Measurements from ENCODE around the gene MYBPH. TPM values are rescaled to one million over a fixed set of nuclear protein-coding genes. Genes with fewer than 3 reads are reported as not detected.

MYBPH gene
- total RNA-seq, 3 donors from 2014 or later: not detected

- ATAC-seq: no peak
These were observed 30.6 kb upstream of the MYBPH start for GRCh38 chr1:203206129-203206687.

GRCh38 chr1:203204756-203205155 lies 29.1 kb upstream of the MYBPH start:
- ATAC-seq (no peak), DNase-seq (no peak)

More at GRCh38 chr1:203206129-203206687, 30.6 kb upstream of the MYBPH start:
- no peaks in the 10 kb centered on the region for H3K9me3 ChIP-seq
- H3K4me1 ChIP-seq (ENCODE audit: low read depth): no peaks in the 10 kb centered on the region
- no peak overlapping the region for H3K4me3 ChIP-seq
- no peak for DNase-seq
- TF ChIP-seq CTCF (IDR thresholded peaks at IDR 0.05): no peak
- no peaks in the 10 kb centered on the region for H3K36me3 ChIP-seq (ENCODE audit: low read depth)
- intact Hi-C loops (cut with DNase I, micrococcal nuclease): no loop called here

GRCh38 chr1:203202431-203203245 lies 27.0 kb upstream of the MYBPH start:
- no peaks in the 10 kb centered on the region for H3K4me1 ChIP-seq (ENCODE audit: low read depth)
- DNase-seq (peak in 2 of 3 donors; percentile 35 to 38), ATAC-seq (peak; percentile 75)
- no peak overlapping the region for H3K4me3 ChIP-seq
- no peaks in the 10 kb centered on the region for H3K36me3 ChIP-seq (ENCODE audit: low read depth)
- intact Hi-C loops (cut with DNase I, micrococcal nuclease): no loop called here
- H3K9me3 ChIP-seq: no peaks in the 10 kb centered on the region
- no peak for TF ChIP-seq CTCF (IDR thresholded peaks at IDR 0.05)

More at GRCh38 chr1:203204756-203205155, 29.1 kb upstream of the MYBPH start:
- H3K9me3 ChIP-seq: no peaks in the 10 kb centered on the region
- H3K4me3 ChIP-seq: no peak overlapping the region
- no peak for TF ChIP-seq CTCF (IDR thresholded peaks at IDR 0.05)
- no peaks in the 10 kb centered on the region for H3K36me3 ChIP-seq (ENCODE audit: low read depth)
- intact Hi-C loops (cut with DNase I, micrococcal nuclease): no loop called here
- no peaks in the 10 kb centered on the region for H3K4me1 ChIP-seq (ENCODE audit: low read depth)

GRCh38 chr1:203201516-203202205 lies 26.0 kb upstream of the MYBPH start:
- Histone ChIP-seq H3K36me3 (ENCODE audit: low read depth) (no peaks in the 10 kb centered on the region), H3K4me3 (no peak overlapping the region), H3K4me1 (ENCODE audit: low read depth) (no peaks in the 10 kb centered on the region), H3K9me3 (no peaks in the 10 kb centered on the region)
- ATAC-seq (no peak), DNase-seq (no peak)
- intact Hi-C loops (cut with DNase I, micrococcal nuclease): no loop called here
- TF ChIP-seq CTCF (IDR thresholded peaks at IDR 0.05): no peak

GRCh38 chr1:203200916-203201315 lies 25.3 kb upstream of the MYBPH start:
- H3K4me1 ChIP-seq (ENCODE audit: low read depth): no peaks in the 10 kb centered on the region
- DNase-seq (no peak), ATAC-seq (no peak)
- no peak for TF ChIP-seq CTCF (IDR thresholded peaks at IDR 0.05)
- no peaks in the 10 kb centered on the region for H3K36me3 ChIP-seq (ENCODE audit: low read depth)
- intact Hi-C loops (cut with DNase I, micrococcal nuclease): no loop called here
- no peaks in the 10 kb centered on the region for H3K9me3 ChIP-seq
- H3K4me3 ChIP-seq: no peak overlapping the region
